ENCODE measurements around the gene GREB1. TPM values are rescaled to one million over a fixed set of nuclear protein-coding genes. Genes with fewer than 3 reads are reported as not detected.

Gene GREB1
- total and polyA plus RNA-seq, 2 of the 13 experiments (the other 11 are each of a cell fraction or from before 2014, with no cell fraction given) = 31.3 to 61.2 TPM

- TF ChIP-seq ZNF280D (CRISPR knock-in tag; IDR thresholded peaks at IDR 0.05) = peak; percentile 90
- 0 out of 2 replicates have a peak, but pooled peaks have one; percentile 52 for TF ChIP-seq USF2 (IDR thresholded peaks at IDR 0.05; ENCODE audit: low read depth, low read length)
- peak; percentile 82 for TF ChIP-seq USF2 (CRISPR knock-in tag; IDR thresholded peaks at IDR 0.05; ENCODE audit: borderline replicate concordance)
- no peak for TF ChIP-seq SCMH1 (CRISPR knock-in tag; IDR thresholded peaks at IDR 0.05; ENCODE audit: borderline replicate concordance)
- no peak; the same call in none of the 2 replicates for TF ChIP-seq MXD1 (CRISPR knock-in tag; IDR thresholded peaks at IDR 0.05)
- no peak for TF ChIP-seq ZNF34 (CRISPR knock-in tag; IDR thresholded peaks at IDR 0.05; ENCODE audit: borderline replicate concordance)
- TF ChIP-seq ZNF850 (CRISPR knock-in tag; conservative IDR thresholded peaks at IDR 0.05) = no peak
- TF ChIP-seq NR2F1 (CRISPR knock-in tag; IDR thresholded peaks at IDR 0.05) = 0 out of 4 replicates have a peak, but pooled peaks of 1 of the 2 experiments have one; percentile 18
- TF ChIP-seq HES4 (CRISPR knock-in tag; IDR thresholded peaks at IDR 0.05; ENCODE audit: borderline replicate concordance) = peak; percentile 37; the same call in 1 of the 2 replicates
- TF ChIP-seq DPF2 (CRISPR knock-in tag; IDR thresholded peaks at IDR 0.05; ENCODE audit: borderline replicate concordance, low read depth) = no peak; the same call in 1 of the 2 replicates
- no peak for TF ChIP-seq ZNF484 (CRISPR knock-in tag; IDR thresholded peaks at IDR 0.05; ENCODE audit: borderline replicate concordance, low read depth)
- TF ChIP-seq SP5 (CRISPR knock-in tag; IDR thresholded peaks at IDR 0.05; ENCODE audit: borderline replicate concordance, low read depth) = peak; percentile 43; the same call in 1 of the 2 replicates
- TF ChIP-seq ZBED4 (CRISPR knock-in tag; IDR thresholded peaks at IDR 0.05; ENCODE audit: borderline replicate concordance) = no peak
- 0 out of 2 replicates have a peak, but pooled peaks have one; percentile 43 for TF ChIP-seq U2AF2 (IDR thresholded peaks at IDR 0.05; ENCODE audit: low read depth, low read length)
- no peak for TF ChIP-seq PRMT3 (CRISPR knock-in tag; IDR thresholded peaks at IDR 0.05; ENCODE audit: borderline replicate concordance, low read depth)
- no peak; the same call in 1 of the 2 replicates for TF ChIP-seq SMARCC2 (IDR thresholded peaks at IDR 0.05)
- TF ChIP-seq ZNF772 (CRISPR knock-in tag; IDR thresholded peaks at IDR 0.05) = peak; percentile 68
- no peak for TF ChIP-seq ZNF550 (CRISPR knock-in tag; IDR thresholded peaks at IDR 0.05; ENCODE audit: borderline replicate concordance)
Measured at GRCh38 chr2:11539317-11540147, 5.7 kb downstream of the GREB1 start (continued).

Measured in HepG2 (cell line).